MM.1S (cell line): ENCODE measurements around the gene DMRTB1.

Experiments
- CTCF ChIP-seq: fragments of 300-600 bp; sonication (generic); IDR thresholded peaks from 2 replicates; pipeline ENCODE4 v1.5.1; 2016; ENCODE audit warnings: antibody characterized with exemption, low read length, mixed read lengths
- EZH2 ChIP-seq: fragments of 300-600 bp; sonication (generic); optimal IDR thresholded peaks from 2 replicates; pipeline ENCODE3; 2017; ENCODE audit warnings: low read depth, mild to moderate bottlenecking, antibody characterized with exemption, low read length, mixed read lengths
- EZH2phosphoT487 ChIP-seq: fragments of 300-600 bp; sonication (generic); IDR thresholded peaks from 2 replicates; pipeline ENCODE4 v1.6.1; 2018; ENCODE audit warnings: antibody characterized with exemption, low read length

- no peak for TF ChIP-seq EZH2
- TF ChIP-seq CTCF, result no peak
- no peak for TF ChIP-seq EZH2phosphoT487
These were observed 55.2 kb downstream of the DMRTB1 start for GRCh38 chr1:53514436-53514835.
